Measurements from ENCODE around the gene TAF11L7.

DNA sequence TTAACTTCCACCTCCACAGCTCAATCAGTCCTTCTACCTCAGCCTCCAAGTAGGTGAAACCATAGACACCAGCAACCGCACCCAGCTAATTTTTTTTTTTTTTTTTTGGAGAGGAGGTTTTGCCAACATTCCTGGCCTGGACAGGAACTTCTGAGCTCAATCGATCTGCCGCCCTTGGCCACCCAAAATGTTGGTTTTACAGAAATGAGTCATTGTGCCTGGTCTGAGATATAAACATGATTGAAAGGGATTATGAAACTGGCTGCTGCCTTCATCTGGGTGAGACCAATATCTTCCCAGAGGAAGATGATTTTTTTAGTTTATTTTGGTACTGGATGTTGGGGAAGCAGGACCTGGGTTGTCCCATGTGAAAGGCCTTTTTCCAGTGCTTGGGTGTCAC, 33.8 kb upstream of the TAF11L7 start:
- TF ChIP-seq, protein P1, sequence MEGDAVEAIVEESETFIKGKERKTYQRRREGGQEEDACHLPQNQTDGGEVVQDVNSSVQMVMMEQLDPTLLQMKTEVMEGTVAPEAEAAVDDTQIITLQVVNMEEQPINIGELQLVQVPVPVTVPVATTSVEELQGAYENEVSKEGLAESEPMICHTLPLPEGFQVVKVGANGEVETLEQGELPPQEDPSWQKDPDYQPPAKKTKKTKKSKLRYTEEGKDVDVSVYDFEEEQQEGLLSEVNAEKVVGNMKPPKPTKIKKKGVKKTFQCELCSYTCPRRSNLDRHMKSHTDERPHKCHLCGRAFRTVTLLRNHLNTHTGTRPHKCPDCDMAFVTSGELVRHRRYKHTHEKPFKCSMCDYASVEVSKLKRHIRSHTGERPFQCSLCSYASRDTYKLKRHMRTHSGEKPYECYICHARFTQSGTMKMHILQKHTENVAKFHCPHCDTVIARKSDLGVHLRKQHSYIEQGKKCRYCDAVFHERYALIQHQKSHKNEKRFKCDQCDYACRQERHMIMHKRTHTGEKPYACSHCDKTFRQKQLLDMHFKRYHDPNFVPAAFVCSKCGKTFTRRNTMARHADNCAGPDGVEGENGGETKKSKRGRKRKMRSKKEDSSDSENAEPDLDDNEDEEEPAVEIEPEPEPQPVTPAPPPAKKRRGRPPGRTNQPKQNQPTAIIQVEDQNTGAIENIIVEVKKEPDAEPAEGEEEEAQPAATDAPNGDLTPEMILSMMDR (IDR thresholded peaks at IDR 0.05) = no peak
- TF ChIP-seq EZH2 (IDR thresholded peaks at IDR 0.05) = no peak
- no peak for TF ChIP-seq EZH2phosphoT487 (IDR thresholded peaks at IDR 0.05)

Data from neural progenitor cell (in vitro differentiated cells).